HCT116 (cell line): ENCODE data around the gene SH2D3C. TPM values are rescaled to one million over a fixed set of nuclear protein-coding genes. Genes with fewer than 3 reads are reported as not detected.

Experiments used
- ATAC-seq: fragments of 200-7000 bp; cut with Tn5 transposase; 2 replicates; pipeline ENCODE4 v1.9.1; 2020; ENCODE audit warnings: mild to moderate bottlenecking, moderate library complexity
- BruUV-seq: library from RNA; stranded (reverse); fragments of 400-500 nt; replicated peaks from 2 replicates; lab custom pipeline; 2021; lab: Mats Ljungman, UMichigan
- CTCF ChIA-PET: fragments of 300-600 bp; sonication (Branson Sonifier 250); formaldehyde crosslinking; loops from one replicate; lab custom pipeline; 2021; ENCODE audit warnings: antibody characterized with exemption; lab: Charles Lee
- POLR2A ChIA-PET: fragments of 300-600, 350-600 bp; sonication (Branson Sonifier 250); formaldehyde crosslinking; loops from one replicate; lab custom pipeline; 2021; ENCODE audit warnings: antibody characterized with exemption; lab: Charles Lee
- RAD21 ChIA-PET, 2 experiments: fragments of 300-600 bp; sonication (Branson Sonifier 250); formaldehyde crosslinking; loops; one replicate each; lab custom pipeline; 2023; ENCODE audit warnings: low total read pairs in 2 of 2; ENCODE audit not compliant: uncharacterized antibody in 2 of 2, unreplicated experiment in 2 of 2, low non-redundant PET in 1 of 2; lab: Charles Lee
- DNase-seq: peaks from one replicate; pipeline ENCODE4 v3.0.0-alpha.2; 2010; ENCODE audit warnings: low read depth, low spot score
- H2AFZ ChIP-seq: fragments of 200-600 bp; shearing (Covaris generic), sonication (generic); 2 replicates; pipeline ENCODE4 v1.6.1; 2017; ENCODE audit warnings: low read depth, mixed run types, mixed read lengths, antibody characterized with exemption, low read length; ENCODE audit not compliant: poor library complexity, severe bottlenecking
- H3K27ac ChIP-seq: 2 replicates; pipeline ENCODE4 v1.5.1; 2012; ENCODE audit warnings: low read depth, low read length
- H3K27me3 ChIP-seq: fragments of 200-600 bp; sonication (generic); 2 replicates; pipeline ENCODE4 v1.6.1; 2016; ENCODE audit warnings: mixed run types, low read length, mixed read lengths; ENCODE audit not compliant: insufficient read depth
- H3K36me3 ChIP-seq, 2 experiments: fragments of 200-500 bp in 1 of 2; fragments of 200-600 bp in 1 of 2; sonication (Bioruptor generic) in 1 of 2; sonication (generic) in 1 of 2; 2 replicates each; pipeline versions ENCODE4 v1.5.1 to v1.6.1; 2014 to 2016; ENCODE audit warnings: low read length in 2 of 2, inconsistent platforms in 1 of 2, mixed read lengths in 1 of 2, mixed run types in 1 of 2; ENCODE audit not compliant: insufficient read depth in 2 of 2, control insufficient read depth in 1 of 2
- H3K4me1 ChIP-seq, 2 experiments: fragments of 200-600 bp in 1 of 2; sonication (generic) in 1 of 2; 2 replicates each; pipeline versions ENCODE4 v1.5.1 to v1.6.1; 2012 to 2017; ENCODE audit warnings: low read length in 2 of 2, inconsistent platforms in 1 of 2, mild to moderate bottlenecking in 1 of 2, mixed read lengths in 1 of 2, mixed run types in 1 of 2, moderate library complexity in 1 of 2; ENCODE audit not compliant: insufficient read depth in 2 of 2, control insufficient read depth in 1 of 2
- H3K4me2 ChIP-seq: fragments of 200-600 bp; sonication (generic); 2 replicates; pipeline ENCODE4 v1.6.1; 2017; ENCODE audit warnings: mixed run types, low read length, mixed read lengths
- H3K4me3 ChIP-seq, 2 experiments: fragments of 200-600 bp in 1 of 2; sonication (generic) in 1 of 2; replicated peaks in 1 of 2; 2 replicates each; pipeline ENCODE4 v1.5.1; 2011 to 2016; ENCODE audit warnings: low read length in 2 of 2, control low read depth in 1 of 2, low read depth in 1 of 2, mild to moderate bottlenecking in 1 of 2, mixed read lengths in 1 of 2, mixed run types in 1 of 2
- H3K79me2 ChIP-seq: fragments of 200-600 bp; sonication (generic); 2 replicates; pipeline ENCODE4 v1.6.1; 2017; ENCODE audit warnings: mild to moderate bottlenecking, mixed run types, low read length, moderate library complexity, mixed read lengths; ENCODE audit not compliant: insufficient read depth
- H3K9ac ChIP-seq: fragments of 200-600 bp; sonication (generic); 2 replicates; pipeline ENCODE4 v1.6.1; 2016; ENCODE audit warnings: low read length, mixed read lengths
- H3K9me2 ChIP-seq: fragments of 200-600 bp; sonication (generic), shearing (Covaris generic); 2 replicates; pipeline ENCODE4 v1.6.1; 2017; ENCODE audit warnings: mixed run types, mild to moderate bottlenecking, moderate library complexity; ENCODE audit not compliant: insufficient read depth
- H3K9me3 ChIP-seq, 2 experiments: fragments of 200-500 bp in 1 of 2; fragments of 200-600 bp in 1 of 2; sonication (Bioruptor generic) in 1 of 2; sonication (generic) in 1 of 2; 2 replicates each; pipeline ENCODE4 v1.6.1; 2014 to 2017; ENCODE audit warnings: low read length in 2 of 2, mixed read lengths in 2 of 2, inconsistent platforms in 1 of 2, low read depth in 1 of 2, mild to moderate bottlenecking in 1 of 2, mixed run types in 1 of 2, moderate library complexity in 1 of 2; ENCODE audit not compliant: control insufficient read depth in 1 of 2, insufficient read depth in 1 of 2
- H4K20me1 ChIP-seq: fragments of 200-600 bp; sonication (generic), shearing (Covaris generic); 2 replicates; pipeline ENCODE4 v1.6.1; 2017; ENCODE audit warnings: mixed run types, mild to moderate bottlenecking, moderate library complexity; ENCODE audit not compliant: insufficient read depth
- CBX3 ChIP-seq: IDR thresholded peaks from 2 replicates; pipeline ENCODE4 v1.6.1; 2012; ENCODE audit warnings: low read depth
- CTCF ChIP-seq, 3 experiments: fragments of 200-600 bp in 1 of 3; sonication (generic) in 1 of 3; IDR thresholded peaks in 2 of 3; conservative IDR thresholded peaks in 1 of 3; 2 replicates each; pipeline ENCODE4 v1.5.1; 2012 to 2017; ENCODE audit warnings: low read depth in 2 of 3, low read length in 2 of 3, antibody characterized with exemption in 1 of 3, borderline replicate concordance in 1 of 3, control low read depth in 1 of 3, mild to moderate bottlenecking in 1 of 3, mixed read lengths in 1 of 3, mixed run types in 1 of 3, moderate library complexity in 1 of 3; ENCODE audit not compliant: insufficient read depth in 1 of 3
- EGR1 ChIP-seq: IDR thresholded peaks from 2 replicates; pipeline ENCODE4 v1.6.1; 2012; ENCODE audit warnings: low read depth
- EZH2 ChIP-seq: fragments of 200-600 bp; sonication (generic); IDR thresholded peaks from 2 replicates; pipeline ENCODE4 v1.6.1; 2017; ENCODE audit warnings: antibody characterized with exemption, mixed run types
- JUND ChIP-seq: IDR thresholded peaks from 2 replicates; pipeline ENCODE4 v1.6.1; 2012
- POLR2AphosphoS5 ChIP-seq: IDR thresholded peaks from 2 replicates; pipeline ENCODE4 v1.6.1; 2011; ENCODE audit warnings: mild to moderate bottlenecking, low read depth, low read length, moderate library complexity
- YY1 ChIP-seq: IDR thresholded peaks from 2 replicates; pipeline ENCODE4 v1.6.1; 2011; ENCODE audit warnings: low read length, low read depth, moderate library complexity, mild to moderate bottlenecking; ENCODE audit not compliant: insufficient replicate concordance; ENCODE audit errors: extremely low read depth
- ZNF274 ChIP-seq: fragments of 200-500 bp; sonication (Bioruptor generic); IDR thresholded peaks from 2 replicates; pipeline ENCODE4 v1.6.1; 2014; ENCODE audit warnings: mild to moderate bottlenecking, low read depth, low read length, inconsistent platforms
- intact Hi-C: fragments of 100-400 bp; cut with micrococcal nuclease; formaldehyde crosslinking; loops from 2 replicates; pipeline ENCODE4 v1.10.0; 2022
- total RNA-seq: library from RNA; stranded (reverse); gene quantifications from one replicate; pipeline ENCODE4 v1.2.1, GENCODE V29; 2021; ENCODE audit not compliant: unreplicated experiment

Gene SH2D3C
- total RNA-seq, 1 experiment from 2014 or later, result 1.3 TPM

- ATAC-seq, result no peak
- Histone ChIP-seq H3K9ac (peak overlapping the region; percentile 86), H2AFZ (peak overlapping the region; percentile 76), H3K79me2 (peaks cover 35% of the 10 kb centered on the region), H3K9me3 (no peaks in the 10 kb centered on the region), H3K4me2 (peak overlapping the region; percentile 96), H3K4me3 (peak overlapping the region; percentile 43 to 73), H3K9me2 (no peaks in the 10 kb centered on the region), H3K27ac (peak overlapping the region; percentile 54), H3K36me3 (peaks cover 0 to 13% of the 10 kb centered on the region in 2 experiments; a peak in 1 of 4 replicates), H3K4me1 (peaks cover 19 to 27% of the 10 kb centered on the region in 2 experiments), H3K27me3 (no peaks in the 10 kb centered on the region), H4K20me1 (peaks cover 4% of the 10 kb centered on the region; the same call in 1 of the 2 replicates)
- ChIA-PET POLR2A (interaction anchor here (0.9 to 1.1 kb wide), 3 partner anchors 10 to 65 kb away, joined by 3 to 6 read pairs (median 3); no protein-coding TSS in a partner anchor), CTCF (interaction anchor here (1.4 to 2.0 kb wide), 3 partner anchors 9 to 119 kb away, joined by 3 to 6 read pairs (median 4); partner anchors contain the start of gene TOR2A), RAD21 (no interaction called here)
- DNase-seq, result no peak
- TSS peak; percentile 88 for BruUV-seq
- intact Hi-C loops, result loop anchor here (2.0 kb wide), 1 partner anchor 117 kb away; no protein-coding TSS in a partner anchor
- TF ChIP-seq JUND (no peak), CBX3 (no peak), EGR1 (no peak), CTCF (IDR thresholded peaks at IDR 0.05 in 2 of 3, conservative IDR thresholded peaks at IDR 0.05 in 1 of 3; ENCODE audit: borderline replicate concordance in 1 of 3, insufficient read depth in 1 of 3, low read depth in 2 of 3, low read length in 2 of 3) (peak in 2 of 3 experiments; percentile 39 to 40; a peak in 2 of 6 replicates), YY1 (no peak), POLR2AphosphoS5 (no peak), EZH2 (no peak), ZNF274 (no peak)
- TF ChIP-seq, all 23 proteins: peak for 1
These were observed 23.6 kb upstream of the SH2D3C start for GRCh38 chr9:127801955-127802575.
